Measurements from ENCODE around the gene CFAP91. TPM values are rescaled to one million over a fixed set of nuclear protein-coding genes. Genes with fewer than 3 reads are reported as not detected.

Gene CFAP91
- total and polyA plus RNA-seq, 2 experiments from 2014 or later: 2.4 to 3.7 TPM

DNA sequence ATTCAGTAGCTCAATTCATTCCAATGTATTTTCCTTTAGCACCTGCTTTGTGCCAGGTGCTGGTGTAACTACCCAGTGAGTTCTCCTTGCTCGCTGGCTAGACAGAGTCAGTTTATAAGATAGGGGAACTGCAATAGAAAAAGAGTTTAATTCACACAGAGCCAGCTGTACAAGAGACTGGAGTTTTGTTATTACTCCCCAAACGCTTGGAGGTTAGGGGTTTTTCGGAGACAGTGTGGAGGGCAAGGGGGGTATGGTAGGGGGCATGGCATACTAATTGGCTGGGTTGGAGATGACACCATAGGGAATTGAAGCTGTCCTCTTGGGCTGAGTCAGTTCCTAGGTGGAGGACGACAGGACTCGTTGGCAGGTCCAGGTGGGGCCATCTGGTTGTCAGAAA is 5.4 kb upstream of the CFAP91 start:
- no peak overlapping the region for H3K4me3 ChIP-seq
- Mint-ChIP-seq H3K36me3 (ENCODE audit: low read depth) (no peaks in the 10 kb centered on the region), H3K27me3 (ENCODE audit: insufficient read depth, low read depth, poor library complexity) (no peaks in the 10 kb centered on the region), H3K4me3 (no peak overlapping the region), H3K4me1 (peaks cover 5% of the 10 kb centered on the region; the same call in 2 of the 3 replicates), H3K9me3 (peaks cover 4% of the 10 kb centered on the region; the same call in 2 of the 3 replicates), H3K27ac (no peak overlapping the region)
- no peak overlapping the region for H3K4me2 ChIP-seq
- no peak for DNase-seq (ENCODE audit: low spot score)
- H3K79me2 ChIP-seq (replicated peaks; ENCODE audit: insufficient read depth): no peaks in the 10 kb centered on the region
- 0 out of 2 replicates have a peak overlapping the region, but pooled peaks have one; percentile 32 for H2AFZ ChIP-seq
- H3F3A ChIP-seq (replicated peaks; ENCODE audit: low read depth): no peaks in the 10 kb centered on the region
- no peak for ATAC-seq
- peaks cover 9% of the 10 kb centered on the region; the same call in 1 of the 2 replicates for H3K9me2 ChIP-seq (ENCODE audit: insufficient read depth)
- TF ChIP-seq, protein P1, sequence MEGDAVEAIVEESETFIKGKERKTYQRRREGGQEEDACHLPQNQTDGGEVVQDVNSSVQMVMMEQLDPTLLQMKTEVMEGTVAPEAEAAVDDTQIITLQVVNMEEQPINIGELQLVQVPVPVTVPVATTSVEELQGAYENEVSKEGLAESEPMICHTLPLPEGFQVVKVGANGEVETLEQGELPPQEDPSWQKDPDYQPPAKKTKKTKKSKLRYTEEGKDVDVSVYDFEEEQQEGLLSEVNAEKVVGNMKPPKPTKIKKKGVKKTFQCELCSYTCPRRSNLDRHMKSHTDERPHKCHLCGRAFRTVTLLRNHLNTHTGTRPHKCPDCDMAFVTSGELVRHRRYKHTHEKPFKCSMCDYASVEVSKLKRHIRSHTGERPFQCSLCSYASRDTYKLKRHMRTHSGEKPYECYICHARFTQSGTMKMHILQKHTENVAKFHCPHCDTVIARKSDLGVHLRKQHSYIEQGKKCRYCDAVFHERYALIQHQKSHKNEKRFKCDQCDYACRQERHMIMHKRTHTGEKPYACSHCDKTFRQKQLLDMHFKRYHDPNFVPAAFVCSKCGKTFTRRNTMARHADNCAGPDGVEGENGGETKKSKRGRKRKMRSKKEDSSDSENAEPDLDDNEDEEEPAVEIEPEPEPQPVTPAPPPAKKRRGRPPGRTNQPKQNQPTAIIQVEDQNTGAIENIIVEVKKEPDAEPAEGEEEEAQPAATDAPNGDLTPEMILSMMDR (conservative IDR thresholded peaks at IDR 0.05; ENCODE audit: low read depth in 2 of 2): no peak
- no peak for TF ChIP-seq ZNF331 (CRISPR knock-in tag; IDR thresholded peaks at IDR 0.05; ENCODE audit: low read depth)
- TF ChIP-seq JUNB (IDR thresholded peaks at IDR 0.05; ENCODE audit: unreplicated experiment): no peak
- no peak for TF ChIP-seq EZH2 (IDR thresholded peaks at IDR 0.05; ENCODE audit: low read depth, unreplicated experiment)
- TF ChIP-seq, protein P2, sequence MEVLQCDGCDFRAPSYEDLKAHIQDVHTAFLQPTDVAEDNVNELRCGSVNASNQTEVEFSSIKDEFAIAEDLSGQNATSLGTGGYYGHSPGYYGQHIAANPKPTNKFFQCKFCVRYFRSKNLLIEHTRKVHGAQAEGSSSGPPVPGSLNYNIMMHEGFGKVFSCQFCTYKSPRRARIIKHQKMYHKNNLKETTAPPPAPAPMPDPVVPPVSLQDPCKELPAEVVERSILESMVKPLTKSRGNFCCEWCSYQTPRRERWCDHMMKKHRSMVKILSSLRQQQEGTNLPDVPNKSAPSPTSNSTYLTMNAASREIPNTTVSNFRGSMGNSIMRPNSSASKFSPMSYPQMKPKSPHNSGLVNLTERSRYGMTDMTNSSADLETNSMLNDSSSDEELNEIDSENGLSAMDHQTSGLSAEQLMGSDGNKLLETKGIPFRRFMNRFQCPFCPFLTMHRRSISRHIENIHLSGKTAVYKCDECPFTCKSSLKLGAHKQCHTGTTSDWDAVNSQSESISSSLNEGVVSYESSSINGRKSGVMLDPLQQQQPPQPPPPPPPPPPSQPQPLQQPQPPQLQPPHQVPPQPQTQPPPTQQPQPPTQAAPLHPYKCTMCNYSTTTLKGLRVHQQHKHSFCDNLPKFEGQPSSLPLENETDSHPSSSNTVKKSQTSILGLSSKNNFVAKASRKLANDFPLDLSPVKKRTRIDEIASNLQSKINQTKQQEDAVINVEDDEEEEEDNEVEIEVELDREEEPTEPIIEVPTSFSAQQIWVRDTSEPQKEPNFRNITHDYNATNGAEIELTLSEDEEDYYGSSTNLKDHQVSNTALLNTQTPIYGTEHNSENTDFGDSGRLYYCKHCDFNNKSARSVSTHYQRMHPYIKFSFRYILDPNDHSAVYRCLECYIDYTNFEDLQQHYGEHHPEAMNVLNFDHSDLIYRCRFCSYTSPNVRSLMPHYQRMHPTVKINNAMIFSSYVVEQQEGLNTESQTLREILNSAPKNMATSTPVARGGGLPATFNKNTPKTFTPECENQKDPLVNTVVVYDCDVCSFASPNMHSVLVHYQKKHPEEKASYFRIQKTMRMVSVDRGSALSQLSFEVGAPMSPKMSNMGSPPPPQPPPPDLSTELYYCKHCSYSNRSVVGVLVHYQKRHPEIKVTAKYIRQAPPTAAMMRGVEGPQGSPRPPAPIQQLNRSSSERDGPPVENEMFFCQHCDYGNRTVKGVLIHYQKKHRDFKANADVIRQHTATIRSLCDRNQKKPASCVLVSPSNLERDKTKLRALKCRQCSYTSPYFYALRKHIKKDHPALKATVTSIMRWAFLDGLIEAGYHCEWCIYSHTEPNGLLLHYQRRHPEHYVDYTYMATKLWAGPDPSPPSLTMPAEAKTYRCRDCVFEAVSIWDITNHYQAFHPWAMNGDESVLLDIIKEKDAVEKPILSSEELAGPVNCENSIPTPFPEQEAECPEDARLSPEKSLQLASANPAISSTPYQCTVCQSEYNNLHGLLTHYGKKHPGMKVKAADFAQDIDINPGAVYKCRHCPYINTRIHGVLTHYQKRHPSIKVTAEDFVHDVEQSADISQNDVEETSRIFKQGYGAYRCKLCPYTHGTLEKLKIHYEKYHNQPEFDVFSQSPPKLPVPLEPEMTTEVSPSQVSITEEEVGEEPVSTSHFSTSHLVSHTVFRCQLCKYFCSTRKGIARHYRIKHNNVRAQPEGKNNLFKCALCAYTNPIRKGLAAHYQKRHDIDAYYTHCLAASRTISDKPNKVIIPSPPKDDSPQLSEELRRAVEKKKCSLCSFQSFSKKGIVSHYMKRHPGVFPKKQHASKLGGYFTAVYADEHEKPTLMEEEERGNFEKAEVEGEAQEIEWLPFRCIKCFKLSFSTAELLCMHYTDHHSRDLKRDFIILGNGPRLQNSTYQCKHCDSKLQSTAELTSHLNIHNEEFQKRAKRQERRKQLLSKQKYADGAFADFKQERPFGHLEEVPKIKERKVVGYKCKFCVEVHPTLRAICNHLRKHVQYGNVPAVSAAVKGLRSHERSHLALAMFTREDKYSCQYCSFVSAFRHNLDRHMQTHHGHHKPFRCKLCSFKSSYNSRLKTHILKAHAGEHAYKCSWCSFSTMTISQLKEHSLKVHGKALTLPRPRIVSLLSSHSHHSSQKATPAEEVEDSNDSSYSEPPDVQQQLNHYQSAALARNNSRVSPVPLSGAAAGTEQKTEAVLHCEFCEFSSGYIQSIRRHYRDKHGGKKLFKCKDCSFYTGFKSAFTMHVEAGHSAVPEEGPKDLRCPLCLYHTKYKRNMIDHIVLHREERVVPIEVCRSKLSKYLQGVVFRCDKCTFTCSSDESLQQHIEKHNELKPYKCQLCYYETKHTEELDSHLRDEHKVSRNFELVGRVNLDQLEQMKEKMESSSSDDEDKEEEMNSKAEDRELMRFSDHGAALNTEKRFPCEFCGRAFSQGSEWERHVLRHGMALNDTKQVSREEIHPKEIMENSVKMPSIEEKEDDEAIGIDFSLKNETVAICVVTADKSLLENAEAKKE (CRISPR knock-in tag; IDR thresholded peaks at IDR 0.05): no peak
- TF ChIP-seq, protein P3, sequence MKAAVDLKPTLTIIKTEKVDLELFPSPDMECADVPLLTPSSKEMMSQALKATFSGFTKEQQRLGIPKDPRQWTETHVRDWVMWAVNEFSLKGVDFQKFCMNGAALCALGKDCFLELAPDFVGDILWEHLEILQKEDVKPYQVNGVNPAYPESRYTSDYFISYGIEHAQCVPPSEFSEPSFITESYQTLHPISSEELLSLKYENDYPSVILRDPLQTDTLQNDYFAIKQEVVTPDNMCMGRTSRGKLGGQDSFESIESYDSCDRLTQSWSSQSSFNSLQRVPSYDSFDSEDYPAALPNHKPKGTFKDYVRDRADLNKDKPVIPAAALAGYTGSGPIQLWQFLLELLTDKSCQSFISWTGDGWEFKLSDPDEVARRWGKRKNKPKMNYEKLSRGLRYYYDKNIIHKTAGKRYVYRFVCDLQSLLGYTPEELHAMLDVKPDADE (IDR thresholded peaks at IDR 0.05): no peak
- TF ChIP-seq, protein P4, sequence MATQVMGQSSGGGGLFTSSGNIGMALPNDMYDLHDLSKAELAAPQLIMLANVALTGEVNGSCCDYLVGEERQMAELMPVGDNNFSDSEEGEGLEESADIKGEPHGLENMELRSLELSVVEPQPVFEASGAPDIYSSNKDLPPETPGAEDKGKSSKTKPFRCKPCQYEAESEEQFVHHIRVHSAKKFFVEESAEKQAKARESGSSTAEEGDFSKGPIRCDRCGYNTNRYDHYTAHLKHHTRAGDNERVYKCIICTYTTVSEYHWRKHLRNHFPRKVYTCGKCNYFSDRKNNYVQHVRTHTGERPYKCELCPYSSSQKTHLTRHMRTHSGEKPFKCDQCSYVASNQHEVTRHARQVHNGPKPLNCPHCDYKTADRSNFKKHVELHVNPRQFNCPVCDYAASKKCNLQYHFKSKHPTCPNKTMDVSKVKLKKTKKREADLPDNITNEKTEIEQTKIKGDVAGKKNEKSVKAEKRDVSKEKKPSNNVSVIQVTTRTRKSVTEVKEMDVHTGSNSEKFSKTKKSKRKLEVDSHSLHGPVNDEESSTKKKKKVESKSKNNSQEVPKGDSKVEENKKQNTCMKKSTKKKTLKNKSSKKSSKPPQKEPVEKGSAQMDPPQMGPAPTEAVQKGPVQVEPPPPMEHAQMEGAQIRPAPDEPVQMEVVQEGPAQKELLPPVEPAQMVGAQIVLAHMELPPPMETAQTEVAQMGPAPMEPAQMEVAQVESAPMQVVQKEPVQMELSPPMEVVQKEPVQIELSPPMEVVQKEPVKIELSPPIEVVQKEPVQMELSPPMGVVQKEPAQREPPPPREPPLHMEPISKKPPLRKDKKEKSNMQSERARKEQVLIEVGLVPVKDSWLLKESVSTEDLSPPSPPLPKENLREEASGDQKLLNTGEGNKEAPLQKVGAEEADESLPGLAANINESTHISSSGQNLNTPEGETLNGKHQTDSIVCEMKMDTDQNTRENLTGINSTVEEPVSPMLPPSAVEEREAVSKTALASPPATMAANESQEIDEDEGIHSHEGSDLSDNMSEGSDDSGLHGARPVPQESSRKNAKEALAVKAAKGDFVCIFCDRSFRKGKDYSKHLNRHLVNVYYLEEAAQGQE (IDR thresholded peaks at IDR 0.05; ENCODE audit: unreplicated experiment): no peak
- no peak for TF ChIP-seq ZNF114 (CRISPR knock-in tag; IDR thresholded peaks at IDR 0.05)
- no peak for TF ChIP-seq EZH2phosphoT487 (IDR thresholded peaks at IDR 0.05; ENCODE audit: unreplicated experiment)
- no peak for TF ChIP-seq NANOG (IDR thresholded peaks at IDR 0.05; ENCODE audit: borderline replicate concordance)
- TF ChIP-seq STAT1 (IDR thresholded peaks at IDR 0.05; ENCODE audit: unreplicated experiment): no peak
- no peak for TF ChIP-seq POLR2AphosphoS5 (IDR thresholded peaks at IDR 0.05; ENCODE audit: low read depth)
- no peak for TF ChIP-seq CREB1 (CRISPR knock-in tag; IDR thresholded peaks at IDR 0.05; ENCODE audit: low read depth)
- no peaks in the 10 kb centered on the region for H3K27me3 ChIP-seq (ENCODE audit: insufficient read depth)
- no peaks in the 10 kb centered on the region for H3K36me3 ChIP-seq (ENCODE audit: insufficient read depth)
- H3K27ac ChIP-seq (ENCODE audit: low read depth): no peak overlapping the region
- H4K20me1 ChIP-seq (replicated peaks; ENCODE audit: insufficient read depth): no peaks in the 10 kb centered on the region
- peaks cover 8% of the 10 kb centered on the region for H3K4me1 ChIP-seq (ENCODE audit: insufficient read depth)

Data from GM23338 (cell line).